Measurements from ENCODE around the gene FAU. TPM values are rescaled to one million over a fixed set of nuclear protein-coding genes. Genes with fewer than 3 reads are reported as not detected.

The FAU gene
- total RNA-seq, 1 experiment from 2014 or later: 1,073 TPM

DNA sequence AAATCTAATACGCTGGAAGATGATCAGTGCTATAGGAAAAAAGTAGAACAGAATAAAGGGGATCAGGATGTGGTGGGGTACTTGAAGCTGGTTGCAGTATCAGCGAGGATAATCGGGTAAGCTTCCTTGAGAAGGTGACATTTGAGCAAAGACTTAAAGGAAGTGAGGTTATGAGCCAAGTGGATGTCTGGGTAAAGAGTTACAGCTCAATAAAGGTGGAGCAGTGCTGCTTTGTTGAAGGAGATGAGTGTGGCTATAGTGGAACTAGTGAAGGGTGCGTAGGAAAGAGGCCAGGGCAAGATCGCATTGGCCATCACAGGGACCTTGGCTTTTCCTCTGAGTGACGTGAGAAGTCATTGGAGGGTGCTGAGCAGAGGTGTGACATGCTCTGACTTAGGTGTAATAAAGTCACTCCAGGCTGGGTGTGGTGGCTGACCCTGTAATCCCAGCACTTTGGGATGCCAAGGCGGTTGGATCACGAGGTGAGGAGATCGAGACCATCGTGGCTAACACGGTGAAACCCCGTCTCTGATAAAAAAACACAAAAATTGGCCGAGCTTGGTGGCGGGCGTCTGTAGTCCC is 14.7 kb upstream of the FAU start (continued):
- TF ChIP-seq, protein P1, sequence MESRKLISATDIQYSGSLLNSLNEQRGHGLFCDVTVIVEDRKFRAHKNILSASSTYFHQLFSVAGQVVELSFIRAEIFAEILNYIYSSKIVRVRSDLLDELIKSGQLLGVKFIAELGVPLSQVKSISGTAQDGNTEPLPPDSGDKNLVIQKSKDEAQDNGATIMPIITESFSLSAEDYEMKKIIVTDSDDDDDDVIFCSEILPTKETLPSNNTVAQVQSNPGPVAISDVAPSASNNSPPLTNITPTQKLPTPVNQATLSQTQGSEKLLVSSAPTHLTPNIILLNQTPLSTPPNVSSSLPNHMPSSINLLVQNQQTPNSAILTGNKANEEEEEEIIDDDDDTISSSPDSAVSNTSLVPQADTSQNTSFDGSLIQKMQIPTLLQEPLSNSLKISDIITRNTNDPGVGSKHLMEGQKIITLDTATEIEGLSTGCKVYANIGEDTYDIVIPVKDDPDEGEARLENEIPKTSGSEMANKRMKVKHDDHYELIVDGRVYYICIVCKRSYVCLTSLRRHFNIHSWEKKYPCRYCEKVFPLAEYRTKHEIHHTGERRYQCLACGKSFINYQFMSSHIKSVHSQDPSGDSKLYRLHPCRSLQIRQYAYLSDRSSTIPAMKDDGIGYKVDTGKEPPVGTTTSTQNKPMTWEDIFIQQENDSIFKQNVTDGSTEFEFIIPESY (IDR thresholded peaks at IDR 0.05; ENCODE audit: extremely low read depth, insufficient replicate concordance, low read length): no peak
- no peak for TF ChIP-seq POLR2AphosphoS5 (IDR thresholded peaks at IDR 0.05; ENCODE audit: low read depth, low read length)

DNA sequence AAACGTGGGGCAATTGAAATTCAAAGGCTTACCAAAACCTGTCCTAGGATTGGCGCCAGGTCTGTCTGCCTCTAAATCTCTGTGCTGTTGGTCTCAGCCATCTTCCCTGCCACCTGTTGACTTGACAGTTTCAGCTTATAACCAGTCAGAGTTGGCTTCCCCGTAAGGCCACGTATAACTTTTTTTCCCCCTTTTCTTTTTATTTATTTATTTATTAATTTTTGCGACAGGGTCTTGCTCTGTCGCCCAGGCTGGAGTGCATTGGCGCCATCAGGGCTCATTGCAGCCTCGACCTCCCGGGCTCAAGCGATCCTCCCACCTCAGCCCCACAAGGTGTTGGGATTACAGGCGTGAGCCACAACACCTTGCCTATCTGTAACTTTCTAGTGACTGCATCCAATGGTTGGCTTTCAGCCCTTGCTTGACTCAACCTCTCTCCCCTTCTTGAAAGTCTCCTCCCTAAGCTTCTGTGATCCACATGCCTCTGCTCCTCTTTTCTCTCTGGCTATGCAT is 13.8 kb upstream of the FAU start:
- H3K9me3 ChIP-seq (ENCODE audit: control insufficient read depth in 1 of 2, insufficient read depth in 1 of 2, low read depth in 1 of 2, low read length in 2 of 2): no peaks in the 10 kb centered on the region
- TF ChIP-seq FOSL1 (IDR thresholded peaks at IDR 0.05; ENCODE audit: low read depth): no peak
- intact Hi-C loops (cut with micrococcal nuclease): loop anchor here (2.0 kb wide), 1 partner anchor 45 kb away; the partner anchor contains the start of gene CAPN1
- DNase-seq (ENCODE audit: low read depth, low spot score) (no peak), ATAC-seq (no peak)
- peak overlapping the region; percentile 95 for H3K4me2 ChIP-seq (ENCODE audit: low read length)
- H3K79me2 ChIP-seq (ENCODE audit: insufficient read depth, low read length): peaks cover 27% of the 10 kb centered on the region
- peak overlapping the region; percentile 89 for H3K27ac ChIP-seq (ENCODE audit: low read depth, low read length)
- ChIA-PET POLR2A (interaction anchor here (0.8 to 4.1 kb wide), 14 partner anchors 9 to 332 kb away, joined by 3 to 52 read pairs (median 4); partner anchors contain the start of genes CAPN1, FAU, MRPL49 and SPDYC), RAD21 (ENCODE audit: low non-redundant PET in 1 of 2, low total read pairs in 2 of 2, uncharacterized antibody in 2 of 2, unreplicated experiment in 2 of 2) (interaction anchor here (0.6 to 1.1 kb wide), 3 partner anchors 13 to 46 kb away, joined by 3 to 4 read pairs (median 3); partner anchors contain the start of genes CAPN1 (in 1 of the 2), FAU (in 1 of the 2) and MRPL49 (in 1 of the 2)), CTCF (interaction anchor here (1.2 to 2.6 kb wide), 5 partner anchors 18 to 45 kb away, joined by 3 to 9 read pairs (median 6); partner anchors contain the start of genes TM7SF2 and ZNHIT2)
- peak overlapping the region; percentile 89 for H3K9ac ChIP-seq (ENCODE audit: low read length)
- H2AFZ ChIP-seq (ENCODE audit: low read depth, low read length, poor library complexity, severe bottlenecking): no peak overlapping the region
- peaks cover 10 to 18% of the 10 kb centered on the region in 2 experiments; a peak in 2 of 4 replicates for H3K36me3 ChIP-seq (ENCODE audit: control insufficient read depth in 1 of 2, insufficient read depth in 2 of 2, low read length in 2 of 2)
- H3K27me3 ChIP-seq (ENCODE audit: insufficient read depth, low read length): no peaks in the 10 kb centered on the region
- no TSS peak for BruUV-seq (replicated peaks)
- H4K20me1 ChIP-seq (ENCODE audit: insufficient read depth): no peaks in the 10 kb centered on the region
- H3K4me3 ChIP-seq (replicated peaks in 1 of 2; ENCODE audit: low read depth in 1 of 2, low read length in 2 of 2): peak overlapping the region; percentile 81 to 98
- H3K4me1 ChIP-seq (ENCODE audit: control insufficient read depth in 1 of 2, insufficient read depth in 2 of 2, low read length in 2 of 2): peaks cover 9 to 28% of the 10 kb centered on the region in 2 experiments; a peak in 3 of 4 replicates
- no peaks in the 10 kb centered on the region for H3K9me2 ChIP-seq (ENCODE audit: insufficient read depth)

Measured in HCT116 (cell line).